NOMO-1 (cell line): ENCODE data around the gene NUCB1.

ENCODE experiments used
- DNase-seq, 2 experiments: peaks; one replicate each; lab custom pipeline; 2025; ENCODE audit not compliant: unreplicated experiment in 2 of 2; lab: John Stamatoyannopoulos, UW

The NUCB1 gene

GRCh38 chr19:48959341-48960239 lies 59.5 kb downstream of the NUCB1 start:
- DNase-seq = no peak

- DNase-seq = no peak
Observed at GRCh38 chr19:48961051-48961649, 61.0 kb downstream of the NUCB1 start.

- DNase-seq = no peak
Observed at GRCh38 chr19:48961673-48962028, 61.5 kb downstream of the NUCB1 start.

GRCh38 chr19:48962029-48962848 lies 62.1 kb downstream of the NUCB1 start:
- DNase-seq = peak; percentile 83 to 90

GRCh38 chr19:48962849-48963165 lies 62.7 kb downstream of the NUCB1 start:
- DNase-seq = no peak

GRCh38 chr19:48963371-48964204 lies 63.5 kb downstream of the NUCB1 start:
- peak; percentile 57 to 69 for DNase-seq

- DNase-seq = peak in 1 of 2 experiments; percentile 53
Observed at GRCh38 chr19:48964205-48965039, 64.3 kb downstream of the NUCB1 start.

GRCh38 chr19:48965040-48965805 lies 65.1 kb downstream of the NUCB1 start, which contains the start of gene FTL:
TSS of gene FTL (plus strand) at chr19:48965309. CDS start at chr19:48965508, 199 bp downstream.
- peak; percentile 95 to 99 for DNase-seq

GRCh38 chr19:48965806-48966540 lies 65.9 kb downstream of the NUCB1 start:
- peak; percentile 50 to 64 for DNase-seq

GRCh38 chr19:48966541-48967345 lies 66.6 kb downstream of the NUCB1 start:
- peak in 1 of 2 experiments; percentile 48 for DNase-seq

GRCh38 chr19:48967346-48968178 lies 67.5 kb downstream of the NUCB1 start:
- DNase-seq = peak; percentile 90 to 97

- DNase-seq = no peak
Observed at GRCh38 chr19:48968179-48968661, 68.1 kb downstream of the NUCB1 start.

- DNase-seq = no peak
Observed at GRCh38 chr19:48968813-48969218, 68.7 kb downstream of the NUCB1 start.

- peak in 1 of 2 experiments; percentile 26 for DNase-seq
Observed at GRCh38 chr19:48969276-48970138, 69.4 kb downstream of the NUCB1 start.

GRCh38 chr19:48970139-48970766 lies 70.1 kb downstream of the NUCB1 start:
- DNase-seq = no peak
